ENCODE measurements around the gene NBEA.
"Not testable (repeated sequence)": the region's sequence is repeated elsewhere in the genome, so short reads cannot be mapped to it uniquely, and the experiment has no call there.

NBEA gene

GRCh38 chr13:34964558-34964957, 22.5 kb downstream of the NBEA start:
- no peak for DNase-seq

- no peak for DNase-seq
These were observed 25.9 kb downstream of the NBEA start for GRCh38 chr13:34967851-34968562.

GRCh38 chr13:34969539-34969938, 27.5 kb downstream of the NBEA start:
- not testable (repeated sequence) for DNase-seq

- DNase-seq = no peak
These were observed 28.9 kb downstream of the NBEA start for GRCh38 chr13:34970961-34971360.

- no peak for DNase-seq
These were observed 29.4 kb downstream of the NBEA start for GRCh38 chr13:34971473-34971872.

- not testable (repeated sequence) for DNase-seq
These were observed 43.1 kb downstream of the NBEA start for GRCh38 chr13:34985199-34985598.

- DNase-seq = no peak
These were observed 46.3 kb downstream of the NBEA start for GRCh38 chr13:34988330-34988791.

- no peak for DNase-seq
These were observed 48.5 kb downstream of the NBEA start for GRCh38 chr13:34990399-34991214.

GRCh38 chr13:34993470-34993869, 51.4 kb downstream of the NBEA start:
- DNase-seq = no peak

GRCh38 chr13:35003734-35004133, 61.7 kb downstream of the NBEA start:
- DNase-seq = not testable (repeated sequence)

GRCh38 chr13:35005051-35005450, 63.0 kb downstream of the NBEA start:
- no peak for DNase-seq

GRCh38 chr13:35014606-35015213, 72.6 kb downstream of the NBEA start:
- DNase-seq = no peak

- no peak for DNase-seq
These were observed 74.5 kb downstream of the NBEA start for GRCh38 chr13:35016362-35017112.

- DNase-seq = no peak
These were observed 83.2 kb downstream of the NBEA start for GRCh38 chr13:35025314-35025713.

GRCh38 chr13:35028338-35028867, 86.3 kb downstream of the NBEA start:
- no peak for DNase-seq

GRCh38 chr13:35039012-35039411, 96.9 kb downstream of the NBEA start:
- DNase-seq = no peak

- no peak for DNase-seq
These were observed 104.5 kb downstream of the NBEA start for GRCh38 chr13:35046587-35046986.

- DNase-seq = no peak
These were observed 113.6 kb downstream of the NBEA start for GRCh38 chr13:35055705-35056104.

- no peak for DNase-seq
These were observed 115.8 kb downstream of the NBEA start for GRCh38 chr13:35057858-35058257.

- not testable (repeated sequence) for DNase-seq
These were observed 116.5 kb downstream of the NBEA start for GRCh38 chr13:35058585-35058984.

GRCh38 chr13:35086667-35087066, 144.6 kb downstream of the NBEA start:
- no peak for DNase-seq

GRCh38 chr13:35092251-35092650, 150.2 kb downstream of the NBEA start:
- no peak for DNase-seq

GRCh38 chr13:35092751-35093150, 150.7 kb downstream of the NBEA start:
- no peak for DNase-seq

Measured in activated CD4-positive, alpha-beta T cell treated with anti-CD3 and anti-CD28 coated beads, Interleukin-2, amount 50 U/mL, for 48 hours (primary cell).